ENCODE data around the gene TNNC2. TPM values are rescaled to one million over a fixed set of nuclear protein-coding genes. Genes with fewer than 3 reads are reported as not detected.
A peak's percentile ranks its signal among the peaks of the same experiment; 100 is the strongest.

The TNNC2 gene
- total and polyA plus RNA-seq, 4 donors, result 1.1 to 8.8 (median 2.8) TPM

DNA sequence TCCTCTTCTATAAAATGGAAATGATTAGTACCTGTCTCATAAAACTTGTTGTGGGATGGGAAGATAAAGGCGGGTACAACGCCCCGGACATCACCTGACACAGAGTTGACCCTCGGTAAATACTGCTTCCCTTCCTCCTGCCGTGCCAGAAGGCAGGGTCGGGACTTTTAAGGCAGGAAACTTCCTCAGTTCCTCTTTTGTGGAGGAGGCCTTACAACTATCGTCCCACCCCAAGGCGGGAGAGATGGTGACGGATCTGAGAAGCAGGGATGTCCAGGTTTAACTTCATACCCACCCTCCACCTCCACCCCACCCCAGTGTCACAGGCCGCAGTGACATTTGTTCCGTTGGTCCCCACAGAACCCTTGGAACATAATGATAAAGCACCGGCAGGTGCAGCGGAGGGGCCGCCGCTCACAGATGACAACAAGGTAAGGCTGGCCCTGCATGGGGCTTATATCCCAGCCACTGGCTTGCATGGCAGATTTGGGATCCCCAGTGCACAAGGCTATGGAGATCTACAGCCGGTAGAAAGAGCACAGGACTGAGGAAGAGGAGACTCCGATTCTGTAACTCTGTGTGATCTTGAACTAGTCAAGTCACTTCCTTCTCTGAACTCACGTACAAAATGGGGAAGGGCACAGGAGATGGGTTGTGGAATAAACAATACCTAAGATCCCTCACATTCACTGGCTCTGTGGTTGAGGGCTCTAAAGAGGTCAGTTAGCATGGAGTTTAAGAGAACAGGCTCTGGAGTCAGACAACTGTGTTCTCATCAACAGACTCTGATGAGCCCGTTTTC is 34.6 kb downstream of the TNNC2 start:
- Histone ChIP-seq H3K4me3 (ENCODE audit: low read depth, low read length) (peak overlapping the region; percentile 81), H3K9me3 (ENCODE audit: control insufficient read depth, insufficient read depth, low read length) (no peaks in the 10 kb centered on the region), H3K36me3 (ENCODE audit: control insufficient read depth, insufficient read depth, low read length) (peaks cover 25% of the 10 kb centered on the region), H3K27ac (ENCODE audit: low read depth, low read length) (peak overlapping the region; percentile 79), H3K4me1 (ENCODE audit: control insufficient read depth, insufficient read depth, low read length) (peaks cover 12% of the 10 kb centered on the region), H3K27me3 (ENCODE audit: control insufficient read depth, insufficient read depth, low read length) (no peaks in the 10 kb centered on the region)
- DNase-seq (ENCODE audit: low read depth in 4 of 6, low spot score in 6 of 6), result no peak
- 35% methylated on average over 11 of the region's 19 CpGs for WGBS (ENCODE audit: insufficient coverage)

DNA sequence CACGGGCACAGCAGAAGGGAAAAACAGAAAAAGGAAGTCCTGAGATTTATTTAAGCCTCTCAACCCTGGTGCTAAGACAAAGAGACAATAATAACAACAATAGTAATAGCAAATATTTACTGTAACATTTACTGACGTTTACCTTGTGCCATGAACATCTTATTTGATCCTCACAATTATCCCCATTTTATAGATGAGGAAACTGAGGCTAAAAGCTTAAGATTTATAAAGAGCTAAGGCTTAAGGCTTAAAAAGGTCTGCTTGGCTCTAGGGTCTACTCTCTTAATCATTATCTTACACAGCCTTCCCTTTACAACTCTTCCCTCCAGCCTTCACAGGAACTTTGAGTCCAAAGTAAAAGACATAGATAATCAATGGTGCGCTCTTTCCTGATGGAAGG is 38.8 kb downstream of the TNNC2 start:
- H3K4me1 ChIP-seq (ENCODE audit: control insufficient read depth, insufficient read depth, low read length), result peaks cover 20% of the 10 kb centered on the region
- H3K4me3 ChIP-seq (ENCODE audit: low read depth, low read length), result no peak overlapping the region
- H3K27ac ChIP-seq (ENCODE audit: low read depth, low read length), result no peak overlapping the region
- no peak for DNase-seq (ENCODE audit: low read depth in 4 of 6, low spot score in 6 of 6)
- no peaks in the 10 kb centered on the region for H3K27me3 ChIP-seq (ENCODE audit: control insufficient read depth, insufficient read depth, low read length)
- no CpG with 5 or more reads among the region's 3 CpGs for WGBS (ENCODE audit: insufficient coverage)
- H3K36me3 ChIP-seq (ENCODE audit: control insufficient read depth, insufficient read depth, low read length), result peaks cover 2% of the 10 kb centered on the region
- H3K9me3 ChIP-seq (ENCODE audit: control insufficient read depth, insufficient read depth, low read length), result no peaks in the 10 kb centered on the region

- no peaks in the 10 kb centered on the region for H3K36me3 ChIP-seq (ENCODE audit: control insufficient read depth, insufficient read depth, low read length)
- 33% methylated on average over 4 of the region's 6 CpGs for WGBS (ENCODE audit: insufficient coverage)
- no peaks in the 10 kb centered on the region for H3K27me3 ChIP-seq (ENCODE audit: control insufficient read depth, insufficient read depth, low read length)
- H3K9me3 ChIP-seq (ENCODE audit: control insufficient read depth, insufficient read depth, low read length), result no peaks in the 10 kb centered on the region
- no peak overlapping the region for H3K4me3 ChIP-seq (ENCODE audit: low read depth, low read length)
- peak overlapping the region; percentile 17 for H3K27ac ChIP-seq (ENCODE audit: low read depth, low read length)
- DNase-seq (ENCODE audit: low read depth in 4 of 6, low spot score in 6 of 6), result peak in 4 of 6 donors; percentile 48 to 79 (median 62)
- H3K4me1 ChIP-seq (ENCODE audit: control insufficient read depth, insufficient read depth, low read length), result peaks cover 20% of the 10 kb centered on the region
These were observed 43.3 kb downstream of the TNNC2 start for GRCh38 chr20:45783656-45784294.

- no peak overlapping the region for H3K27ac ChIP-seq (ENCODE audit: low read depth, low read length)
- no peak overlapping the region for H3K4me3 ChIP-seq (ENCODE audit: low read depth, low read length)
- WGBS (ENCODE audit: insufficient coverage), result 91% methylated on average over 2 of the region's 4 CpGs
- H3K9me3 ChIP-seq (ENCODE audit: control insufficient read depth, insufficient read depth, low read length), result no peaks in the 10 kb centered on the region
- no peaks in the 10 kb centered on the region for H3K36me3 ChIP-seq (ENCODE audit: control insufficient read depth, insufficient read depth, low read length)
- H3K27me3 ChIP-seq (ENCODE audit: control insufficient read depth, insufficient read depth, low read length), result no peaks in the 10 kb centered on the region
- no peak for DNase-seq (ENCODE audit: low read depth in 4 of 6, low spot score in 6 of 6)
- peaks cover 20% of the 10 kb centered on the region for H3K4me1 ChIP-seq (ENCODE audit: control insufficient read depth, insufficient read depth, low read length)
These were observed 44.2 kb downstream of the TNNC2 start for GRCh38 chr20:45782890-45783289.

DNA sequence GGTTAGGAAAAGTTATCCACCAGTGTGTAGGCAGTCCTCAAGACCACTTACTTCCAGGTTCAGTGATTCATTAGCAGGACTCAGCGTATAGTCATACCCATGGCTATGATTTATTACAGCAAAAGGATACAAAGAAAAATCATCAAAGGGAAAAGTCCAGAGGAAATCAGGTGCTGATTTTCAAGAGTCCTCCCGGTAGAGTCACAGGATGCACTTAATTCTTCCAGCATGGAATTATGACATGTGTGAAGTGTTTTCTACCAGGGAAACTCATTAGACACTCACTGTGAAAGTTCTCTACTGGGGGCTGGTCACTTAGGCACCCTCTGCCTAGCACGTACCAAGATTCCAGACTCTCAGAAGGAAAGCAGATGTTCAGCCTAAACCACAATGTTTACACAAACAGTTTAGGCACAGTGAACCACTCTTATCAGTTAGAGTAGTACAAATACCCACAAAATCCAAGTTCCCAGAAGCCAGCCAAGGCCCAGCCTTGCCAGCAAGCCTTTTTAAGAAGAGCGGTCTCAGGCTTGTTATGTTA is 45.7 kb downstream of the TNNC2 start:
- H3K36me3 ChIP-seq (ENCODE audit: control insufficient read depth, insufficient read depth, low read length), result no peaks in the 10 kb centered on the region
- no peaks in the 10 kb centered on the region for H3K27me3 ChIP-seq (ENCODE audit: control insufficient read depth, insufficient read depth, low read length)
- H3K4me1 ChIP-seq (ENCODE audit: control insufficient read depth, insufficient read depth, low read length), result peaks cover 20% of the 10 kb centered on the region
- no peaks in the 10 kb centered on the region for H3K9me3 ChIP-seq (ENCODE audit: control insufficient read depth, insufficient read depth, low read length)
- no peak for DNase-seq (ENCODE audit: low read depth in 4 of 6, low spot score in 6 of 6)
- H3K4me3 ChIP-seq (ENCODE audit: low read depth, low read length), result no peak overlapping the region
- 70% methylated on average over 1 of the region's 4 CpGs for WGBS (ENCODE audit: insufficient coverage)
- no peak overlapping the region for H3K27ac ChIP-seq (ENCODE audit: low read depth, low read length)

GRCh38 chr20:45780159-45780558 is 47.0 kb downstream of the TNNC2 start:
- no peak overlapping the region for H3K4me3 ChIP-seq (ENCODE audit: low read depth, low read length)
- no peaks in the 10 kb centered on the region for H3K9me3 ChIP-seq (ENCODE audit: control insufficient read depth, insufficient read depth, low read length)
- WGBS (ENCODE audit: insufficient coverage), result 90% methylated on average over 2 of the region's 4 CpGs
- H3K27me3 ChIP-seq (ENCODE audit: control insufficient read depth, insufficient read depth, low read length), result no peaks in the 10 kb centered on the region
- H3K27ac ChIP-seq (ENCODE audit: low read depth, low read length), result no peak overlapping the region
- no peaks in the 10 kb centered on the region for H3K36me3 ChIP-seq (ENCODE audit: control insufficient read depth, insufficient read depth, low read length)
- no peak for DNase-seq (ENCODE audit: low read depth in 4 of 6, low spot score in 6 of 6)
- peaks cover 20% of the 10 kb centered on the region for H3K4me1 ChIP-seq (ENCODE audit: control insufficient read depth, insufficient read depth, low read length)

DNA sequence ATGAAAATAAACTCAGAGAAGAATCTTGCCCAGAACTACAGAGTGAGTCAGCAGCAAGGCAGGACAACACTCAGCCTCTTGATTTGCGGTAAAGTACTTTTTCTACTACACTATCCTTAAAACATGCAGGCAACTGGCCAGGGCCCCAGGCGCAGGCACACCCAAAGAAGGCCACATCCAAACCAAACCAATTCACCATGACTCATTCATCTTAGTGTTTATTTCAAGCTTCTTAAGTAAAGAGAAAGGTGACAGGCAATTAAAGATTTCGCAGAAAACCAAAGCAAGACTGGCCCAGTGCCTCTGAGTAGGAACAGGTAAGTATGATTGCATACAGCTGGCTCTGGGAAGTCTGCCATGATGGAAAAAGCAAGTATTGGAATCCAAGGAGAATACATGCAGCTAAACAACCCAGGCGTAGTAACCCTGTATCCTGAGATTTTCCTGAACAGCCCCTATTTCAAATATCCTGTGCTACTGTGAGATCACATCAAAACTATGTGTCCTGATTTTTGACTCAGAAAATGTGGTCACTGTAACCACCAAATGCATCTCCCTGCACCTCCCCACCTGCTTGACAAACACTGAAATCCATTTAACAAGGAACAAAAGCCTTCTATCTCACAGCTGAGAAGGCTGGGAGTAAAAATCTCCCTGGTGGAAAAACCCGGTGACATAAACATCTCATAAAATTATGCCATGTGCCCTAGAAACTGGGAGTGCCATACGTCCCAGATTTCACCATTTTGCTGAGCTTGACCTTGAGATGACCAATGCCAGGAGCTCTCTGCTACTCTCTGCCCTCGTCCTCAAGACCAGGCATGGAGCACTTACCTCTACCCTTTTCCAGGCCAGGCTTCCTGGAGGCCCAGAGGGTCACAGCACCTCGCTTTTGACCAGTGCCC is 47.8 kb downstream of the TNNC2 start:
- WGBS (ENCODE audit: insufficient coverage), result 67% methylated on average over 6 of the region's 8 CpGs

GRCh38 chr20:45776931-45777330 is 50.2 kb downstream of the TNNC2 start:
- no peaks in the 10 kb centered on the region for H3K27me3 ChIP-seq (ENCODE audit: control insufficient read depth, insufficient read depth, low read length)
- DNase-seq (ENCODE audit: low read depth in 4 of 6, low spot score in 6 of 6), result no peak
- H3K4me3 ChIP-seq (ENCODE audit: low read depth, low read length), result no peak overlapping the region
- WGBS (ENCODE audit: insufficient coverage), result 81% methylated on average over 3 of the region's 7 CpGs
- H3K36me3 ChIP-seq (ENCODE audit: control insufficient read depth, insufficient read depth, low read length), result no peaks in the 10 kb centered on the region
- H3K4me1 ChIP-seq (ENCODE audit: control insufficient read depth, insufficient read depth, low read length), result peaks cover 5% of the 10 kb centered on the region
- no peaks in the 10 kb centered on the region for H3K9me3 ChIP-seq (ENCODE audit: control insufficient read depth, insufficient read depth, low read length)
- H3K27ac ChIP-seq (ENCODE audit: low read depth, low read length), result no peak overlapping the region

More for the DNA sequence above, 47.8 kb downstream of the TNNC2 start:
- Histone ChIP-seq H3K9me3 (ENCODE audit: control insufficient read depth, insufficient read depth, low read length) (no peaks in the 10 kb centered on the region), H3K4me3 (ENCODE audit: low read depth, low read length) (no peak overlapping the region), H3K36me3 (ENCODE audit: control insufficient read depth, insufficient read depth, low read length) (no peaks in the 10 kb centered on the region), H3K27ac (ENCODE audit: low read depth, low read length) (peak overlapping the region; percentile 78), H3K4me1 (ENCODE audit: control insufficient read depth, insufficient read depth, low read length) (peaks cover 20% of the 10 kb centered on the region), H3K27me3 (ENCODE audit: control insufficient read depth, insufficient read depth, low read length) (no peaks in the 10 kb centered on the region)
- peak in 2 of 6 donors; percentile 3 to 70 for DNase-seq (ENCODE audit: low read depth in 4 of 6, low spot score in 6 of 6)

GRCh38 chr20:45775411-45775810 is 51.7 kb downstream of the TNNC2 start:
- H3K4me1 ChIP-seq (ENCODE audit: control insufficient read depth, insufficient read depth, low read length), result peaks cover 12% of the 10 kb centered on the region
- no peak for DNase-seq (ENCODE audit: low read depth in 4 of 6, low spot score in 6 of 6)
- 96% methylated on average over 4 of the region's 6 CpGs for WGBS (ENCODE audit: insufficient coverage)
- H3K36me3 ChIP-seq (ENCODE audit: control insufficient read depth, insufficient read depth, low read length), result no peaks in the 10 kb centered on the region
- H3K27ac ChIP-seq (ENCODE audit: low read depth, low read length), result no peak overlapping the region
- no peaks in the 10 kb centered on the region for H3K9me3 ChIP-seq (ENCODE audit: control insufficient read depth, insufficient read depth, low read length)
- H3K27me3 ChIP-seq (ENCODE audit: control insufficient read depth, insufficient read depth, low read length), result no peaks in the 10 kb centered on the region
- no peak overlapping the region for H3K4me3 ChIP-seq (ENCODE audit: low read depth, low read length)

All from spinal cord (tissue), 10 donors.